NCI-H1930 (cell line): ENCODE measurements around the gene PRKCZ.
A peak's percentile ranks its signal among the peaks of the same experiment; 100 is the strongest.

ENCODE experiments used
- DNase-seq, 2 experiments: peaks; one replicate each; lab custom pipeline; 2025; lab: John Stamatoyannopoulos, UW

Gene PRKCZ

DNA sequence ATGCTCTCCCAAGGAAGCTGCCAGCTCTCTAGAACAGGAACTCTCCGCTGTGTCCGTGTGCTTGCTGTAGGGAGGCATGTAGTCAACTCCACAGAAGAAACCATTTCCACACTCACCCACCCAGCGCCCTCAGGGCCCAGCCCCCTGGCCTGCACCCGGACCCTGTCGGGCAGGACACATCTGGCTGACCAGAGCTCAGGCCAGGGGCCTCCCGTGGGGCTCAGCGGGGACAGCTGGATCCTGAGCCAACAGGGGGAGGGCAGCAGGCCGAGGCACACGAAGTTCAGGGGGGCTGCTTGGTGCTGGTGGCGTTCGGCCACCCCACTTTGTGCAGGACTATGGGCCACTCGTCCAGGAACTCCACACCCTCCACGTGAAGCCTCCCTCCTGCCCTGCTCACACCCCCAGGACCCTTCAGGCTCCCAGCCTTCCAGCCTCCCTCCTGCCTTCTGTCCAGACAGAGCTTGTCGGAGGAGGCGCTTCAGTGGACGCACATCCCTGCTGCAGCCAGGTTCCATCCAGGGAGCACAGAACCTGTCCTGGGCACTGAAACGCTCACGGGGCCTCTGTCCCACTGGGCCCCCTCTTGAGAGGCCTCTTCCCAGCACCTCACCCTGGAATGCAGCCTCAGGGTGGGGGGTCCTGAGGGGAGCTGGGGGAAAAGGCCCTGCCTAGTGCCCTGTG, 159.3 kb downstream of the PRKCZ start:
- DNase-seq, result no peak

DNA sequence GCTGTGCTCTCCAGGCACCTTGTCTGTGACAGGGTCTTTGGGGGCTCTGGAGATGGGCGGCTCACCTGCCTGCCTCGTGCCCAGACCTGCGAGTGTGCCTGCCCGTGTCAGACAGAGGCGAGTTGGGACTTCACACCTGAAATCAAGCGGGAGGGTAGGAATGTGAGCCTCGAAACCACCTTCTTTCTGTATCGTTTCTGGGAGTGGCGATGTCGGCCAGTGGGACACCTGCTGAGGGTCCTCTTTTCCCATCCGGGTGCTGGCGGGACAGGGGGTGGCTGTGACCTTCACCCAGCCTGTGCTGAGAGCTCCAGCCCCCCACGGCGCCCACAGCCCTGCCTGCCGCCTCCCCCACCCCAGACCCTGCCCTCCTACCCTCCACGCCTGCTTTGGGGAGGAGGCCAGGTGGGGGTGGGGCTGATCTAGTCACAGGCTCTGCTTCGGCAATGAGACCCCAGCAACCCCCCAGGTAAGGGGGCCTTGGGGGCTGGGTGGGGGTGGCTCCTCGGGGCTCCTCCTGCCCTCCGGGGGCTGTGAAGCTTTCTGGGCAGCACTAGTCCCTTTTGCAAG, 160.0 kb downstream of the PRKCZ start:
- no peak for DNase-seq

DNA sequence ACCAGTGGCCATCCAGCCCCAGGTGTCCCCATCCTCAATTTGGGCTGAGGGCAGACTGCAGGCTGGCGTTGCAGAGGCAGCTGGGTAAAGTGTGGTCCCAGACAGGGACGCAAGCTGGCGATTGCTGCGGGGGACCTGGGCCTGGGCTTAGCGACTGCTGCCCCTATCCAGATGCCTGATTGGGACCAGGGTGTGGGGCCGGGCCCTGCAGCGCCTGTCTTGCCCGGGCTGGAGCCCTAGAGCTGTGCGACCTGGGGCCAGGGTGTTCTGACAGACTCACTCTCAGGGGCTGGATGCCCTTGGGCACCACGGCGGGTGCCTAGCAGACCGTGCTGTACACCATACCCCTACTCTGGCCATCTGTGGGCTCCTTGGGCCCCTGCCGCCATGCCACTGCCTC, 160.6 kb downstream of the PRKCZ start:
- no peak for DNase-seq

DNA sequence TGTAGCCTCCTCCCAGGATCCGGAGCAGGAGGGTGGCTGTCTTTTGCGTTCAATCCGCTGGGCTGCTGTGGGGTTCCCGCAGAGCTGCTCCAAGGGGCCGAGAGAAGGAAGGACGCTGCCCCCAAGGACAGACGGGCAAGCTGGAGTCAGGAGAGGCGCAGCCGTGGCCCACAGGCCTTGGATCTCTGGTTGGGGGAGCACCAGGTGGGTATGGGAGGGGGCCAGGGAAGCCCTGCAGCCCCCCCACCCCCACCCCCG, 162.0 kb downstream of the PRKCZ start:
- no peak for DNase-seq

DNA sequence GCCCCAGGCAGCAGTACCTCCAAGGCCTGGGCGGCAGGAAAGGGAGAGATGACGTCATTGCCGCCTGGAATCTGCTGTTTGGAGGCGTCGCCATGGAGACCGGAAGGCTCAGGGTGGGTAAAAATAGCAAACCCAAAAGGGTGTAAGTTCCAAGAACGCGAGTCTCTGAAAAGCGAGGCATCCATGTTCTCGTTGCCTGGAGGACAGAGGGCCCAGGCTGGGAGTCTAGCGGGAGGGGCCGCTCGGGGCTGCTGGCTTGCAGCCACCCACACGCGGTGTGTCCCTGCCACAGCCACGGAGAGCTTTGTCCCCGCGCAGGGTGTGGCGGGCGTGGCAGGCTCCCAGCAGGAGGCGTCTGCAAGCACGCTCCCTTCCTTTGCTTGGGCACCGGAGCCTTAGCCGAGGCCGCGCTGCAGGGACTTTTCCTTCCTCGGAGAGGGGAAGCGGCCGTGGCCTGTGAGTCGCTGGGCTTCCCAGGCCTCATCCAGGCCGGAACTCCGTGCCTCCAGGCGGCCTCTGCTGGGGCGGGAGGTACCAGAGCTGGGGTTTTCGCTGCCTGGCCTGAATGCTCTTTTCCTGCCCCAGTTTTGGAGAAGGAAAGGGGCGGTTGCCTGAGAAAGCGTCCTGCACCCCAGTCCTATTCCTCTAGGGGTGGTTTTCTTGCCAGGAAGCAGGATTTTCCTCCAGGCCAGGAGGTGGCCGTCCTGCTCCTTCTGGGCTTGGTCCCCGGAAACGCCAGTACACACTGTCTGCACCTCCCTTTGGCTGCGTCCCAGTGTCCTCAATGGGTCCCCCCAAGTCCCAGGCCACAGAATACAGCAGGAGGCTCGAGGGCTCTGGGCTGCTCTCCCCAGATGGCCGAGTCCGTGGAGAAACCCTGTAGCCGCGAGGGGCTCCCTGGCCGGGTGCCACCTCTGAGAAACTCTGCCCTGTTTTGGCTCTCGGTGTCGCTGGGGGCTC, 162.6 kb downstream of the PRKCZ start:
- no peak for DNase-seq

DNA sequence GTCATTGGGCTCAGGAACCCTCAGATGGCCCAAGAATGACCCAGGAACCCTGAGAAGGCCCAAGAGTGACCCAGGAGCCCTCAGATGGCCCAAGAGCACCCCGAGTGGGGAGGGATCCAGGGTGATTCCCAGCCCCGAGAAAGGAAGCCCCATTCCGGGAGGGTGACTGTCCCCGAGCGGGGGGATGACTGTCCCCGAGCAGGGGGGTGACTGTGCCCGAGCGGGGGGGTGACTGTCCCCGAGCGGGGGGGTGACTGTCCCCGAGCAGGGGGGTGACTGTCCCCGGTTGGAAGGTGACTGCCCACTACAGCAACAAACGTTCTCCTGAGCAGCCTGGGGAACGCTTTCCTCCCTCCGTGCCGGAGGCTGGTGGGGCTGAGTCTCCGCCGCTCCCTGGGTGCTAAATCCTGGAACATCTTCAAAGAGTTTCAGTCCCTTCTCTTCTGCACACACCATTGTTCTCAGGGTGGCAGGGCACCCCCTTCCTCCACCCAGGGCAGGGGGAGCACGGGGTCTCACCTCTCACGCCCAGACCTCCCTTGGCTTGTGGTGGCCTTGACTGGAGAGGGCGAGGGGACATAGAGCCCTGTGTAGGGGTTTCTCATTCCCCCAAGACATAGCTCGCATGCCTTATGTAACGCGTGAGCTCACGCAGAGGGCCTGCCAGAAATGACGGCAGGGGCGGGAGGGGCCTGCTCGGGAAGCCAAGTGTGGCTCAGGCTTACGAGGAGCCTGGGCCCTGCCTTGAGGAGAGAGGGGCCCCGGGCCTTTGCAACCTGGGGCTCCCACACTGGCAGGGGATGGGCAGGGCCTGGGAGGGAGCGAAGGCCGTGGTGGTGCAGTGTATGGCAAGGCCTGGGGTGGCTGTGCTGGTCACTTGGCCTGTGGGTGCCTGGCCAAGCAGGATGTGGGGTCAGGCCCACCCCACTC, 163.6 kb downstream of the PRKCZ start:
- DNase-seq, result no peak

DNA sequence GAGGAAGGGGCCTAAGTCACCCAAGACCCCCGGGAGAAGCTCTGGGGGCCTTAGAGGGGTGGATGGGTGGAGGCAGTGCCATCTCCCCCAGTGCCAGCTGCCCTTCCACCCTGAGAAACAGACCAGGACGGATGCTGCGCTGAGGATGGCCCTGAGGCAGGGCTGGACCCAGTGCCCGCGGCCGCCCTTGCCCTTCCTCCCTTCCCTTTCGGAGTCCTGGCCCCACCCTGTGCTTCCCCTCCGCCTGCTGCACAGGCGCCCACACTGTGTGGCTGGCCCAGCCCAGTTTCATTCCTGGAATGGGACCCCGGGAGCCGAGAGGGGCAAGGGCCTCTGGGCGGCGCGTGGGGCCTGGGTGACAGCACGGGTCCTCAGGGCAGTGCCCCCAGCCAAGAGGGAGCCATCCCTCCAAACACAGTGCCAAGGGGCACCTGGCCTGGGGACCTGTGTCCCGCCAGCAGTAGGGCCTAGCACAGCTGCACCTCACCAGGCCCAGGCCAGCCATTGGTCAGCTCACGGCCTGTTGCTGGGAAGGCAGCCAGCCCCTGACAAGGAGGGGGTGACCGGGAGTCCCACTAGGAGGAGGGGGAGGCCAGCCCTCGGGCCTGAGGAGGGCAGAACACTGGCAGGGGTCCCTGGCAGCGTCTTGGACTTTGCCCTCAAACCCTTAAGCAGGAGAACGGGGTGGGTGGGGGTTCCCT, 164.5 kb downstream of the PRKCZ start:
- DNase-seq, result no peak

DNA sequence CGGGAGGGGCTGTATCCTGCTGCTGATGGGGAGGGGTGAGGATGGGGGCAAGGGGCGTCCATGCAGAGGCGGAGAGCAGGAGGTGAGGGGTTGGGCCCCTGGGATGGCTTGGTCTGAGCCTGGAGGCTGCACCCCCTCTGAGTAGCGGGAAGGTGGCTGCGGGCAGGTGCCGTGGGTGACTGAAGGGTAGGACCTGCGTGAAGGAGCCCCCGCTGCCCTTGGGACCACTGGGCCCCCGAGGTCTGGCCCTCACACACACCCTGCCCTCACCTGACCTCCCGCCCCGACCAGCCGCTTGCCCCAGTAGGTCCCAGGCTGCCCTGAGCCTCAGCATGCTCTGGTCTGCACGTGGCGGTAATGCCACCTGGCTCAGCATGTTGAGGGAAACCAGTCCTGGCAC, 165.1 kb downstream of the PRKCZ start:
- no peak for DNase-seq

DNA sequence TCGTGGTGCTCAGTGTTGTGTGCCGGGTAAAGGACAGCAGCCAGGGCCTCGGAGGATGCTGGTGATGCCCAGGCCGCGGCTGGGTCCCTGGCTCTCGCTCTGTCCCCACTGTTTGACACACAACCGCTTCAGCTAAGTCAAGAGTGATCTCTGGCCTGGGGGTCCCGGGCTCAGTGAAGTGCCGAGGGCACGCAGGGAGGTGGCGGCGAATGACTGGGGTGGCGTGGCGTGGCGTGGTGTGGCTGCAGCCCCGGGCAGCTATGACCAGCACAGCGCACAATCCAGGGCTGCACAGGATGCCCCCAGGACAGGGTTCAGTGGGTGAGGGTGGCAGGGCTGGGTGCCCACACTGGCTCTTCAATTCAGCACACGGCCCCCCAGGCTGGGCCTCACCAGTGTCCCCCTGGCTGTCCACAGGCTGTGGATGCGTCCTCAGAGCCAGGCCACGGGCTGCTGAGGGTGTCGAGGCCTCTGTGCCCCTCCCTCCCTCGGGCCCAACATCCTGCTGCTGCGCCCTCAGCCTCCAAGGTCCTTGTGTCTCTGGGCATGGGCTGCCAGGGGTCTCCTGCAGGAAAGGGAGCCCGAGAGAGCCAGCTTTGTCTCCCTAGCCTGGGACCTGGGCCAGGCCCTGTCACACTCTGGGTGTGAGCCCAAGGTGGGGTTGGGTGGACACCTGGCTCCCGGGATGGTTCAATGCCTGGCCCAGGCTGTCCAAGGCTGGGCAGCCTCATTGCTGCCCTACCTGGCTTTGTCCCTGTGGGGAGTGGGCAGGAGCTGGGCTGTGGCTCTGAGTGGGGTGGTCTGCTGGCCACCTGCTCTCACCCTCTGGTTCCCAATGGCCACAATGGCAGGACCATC, 165.9 kb downstream of the PRKCZ start:
- no peak for DNase-seq

DNA sequence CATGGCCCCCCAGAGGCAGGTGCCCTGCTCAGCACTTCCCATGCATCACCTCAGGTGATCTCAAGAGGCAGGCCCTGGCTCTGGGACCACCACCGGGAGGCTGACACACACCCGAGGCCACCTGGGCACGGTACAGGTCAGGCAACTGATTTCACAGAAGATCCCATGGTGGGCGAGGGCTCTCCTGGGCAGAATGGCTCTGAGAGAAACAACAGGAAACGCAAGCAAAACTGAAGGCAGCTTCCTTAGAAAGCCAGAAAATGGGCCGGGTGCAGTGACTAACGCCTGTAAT, 166.5 kb downstream of the PRKCZ start:
- DNase-seq, result no peak

DNA sequence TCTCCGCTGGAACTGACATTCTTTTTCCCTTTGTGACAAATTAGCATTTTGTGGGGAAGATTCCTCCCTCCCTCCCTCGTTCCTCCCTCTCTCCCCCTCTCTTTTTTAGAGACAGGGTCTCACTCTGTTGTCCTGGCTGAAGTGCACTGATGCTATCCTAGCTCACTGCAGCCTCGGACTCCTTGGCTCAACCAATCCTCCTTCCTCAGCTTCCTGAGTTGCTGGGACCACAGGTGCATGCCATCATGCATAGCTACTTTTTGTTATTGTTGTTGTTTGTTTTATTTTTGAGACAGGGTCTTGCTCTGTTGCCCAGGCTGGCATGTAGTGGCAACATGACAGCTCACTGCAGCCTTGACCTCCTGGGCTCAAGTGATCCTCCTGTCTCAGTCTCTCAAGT, 171.1 kb downstream of the PRKCZ start:
- no peak for DNase-seq

DNA sequence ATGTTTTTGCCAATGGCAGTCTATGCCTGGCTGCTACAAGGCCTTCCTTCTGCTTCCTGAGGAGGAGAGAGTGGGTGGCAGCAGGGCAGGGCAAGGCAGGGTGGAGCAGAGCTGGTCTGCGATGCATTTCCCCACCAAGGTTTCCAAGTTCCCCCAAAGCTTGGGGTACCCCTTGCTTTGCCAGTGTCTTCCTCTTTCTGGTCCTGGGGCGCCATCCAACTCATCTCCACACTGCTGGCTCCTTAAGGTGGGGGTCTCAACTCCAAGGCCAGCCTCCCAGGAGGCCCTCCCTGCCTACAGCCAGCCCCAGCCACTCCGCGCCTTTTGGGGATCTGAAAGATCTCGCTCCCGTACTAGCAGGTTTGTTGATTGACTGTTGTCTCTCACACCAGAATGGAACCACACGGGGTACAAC, 174.0 kb downstream of the PRKCZ start:
- no peak for DNase-seq

DNA sequence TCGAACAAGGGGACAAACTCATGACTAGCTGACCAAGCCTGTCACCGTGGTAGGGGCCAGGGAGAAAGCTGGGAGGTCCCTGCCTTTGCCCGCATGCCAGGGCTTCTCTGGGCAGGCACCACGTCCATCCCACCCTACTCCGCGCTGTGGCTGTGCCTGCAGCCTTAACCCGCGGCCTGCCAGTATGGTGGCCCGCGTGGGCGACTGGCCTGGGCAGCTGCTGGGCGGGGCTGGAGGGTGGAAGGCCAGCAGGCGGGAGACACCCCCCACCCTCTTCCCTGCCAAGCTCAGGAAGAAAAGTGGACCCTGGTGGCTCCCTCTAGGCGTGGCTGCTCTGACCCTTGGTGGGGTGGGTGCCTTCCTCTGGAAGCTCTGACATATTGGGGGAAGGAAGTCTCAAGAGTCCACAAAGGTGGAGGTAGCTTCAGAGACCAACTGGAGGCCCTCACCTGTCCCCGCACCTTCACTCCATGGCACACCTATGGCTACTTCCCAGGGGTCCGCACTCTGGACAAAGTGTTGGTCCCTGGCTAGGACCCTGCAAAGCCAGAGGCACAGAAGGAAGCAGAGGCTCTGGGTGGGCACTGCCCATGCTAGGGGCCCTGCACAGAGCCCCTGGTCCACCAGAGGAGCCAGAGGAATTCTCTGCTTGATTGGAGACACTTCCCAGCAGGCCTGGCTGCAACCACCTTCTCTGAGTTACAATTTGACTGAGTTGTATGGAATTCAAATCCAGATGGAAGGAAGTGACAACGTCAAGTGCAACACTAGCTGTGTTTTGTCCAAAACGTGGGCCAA, 174.6 kb downstream of the PRKCZ start:
- no peak for DNase-seq

DNA sequence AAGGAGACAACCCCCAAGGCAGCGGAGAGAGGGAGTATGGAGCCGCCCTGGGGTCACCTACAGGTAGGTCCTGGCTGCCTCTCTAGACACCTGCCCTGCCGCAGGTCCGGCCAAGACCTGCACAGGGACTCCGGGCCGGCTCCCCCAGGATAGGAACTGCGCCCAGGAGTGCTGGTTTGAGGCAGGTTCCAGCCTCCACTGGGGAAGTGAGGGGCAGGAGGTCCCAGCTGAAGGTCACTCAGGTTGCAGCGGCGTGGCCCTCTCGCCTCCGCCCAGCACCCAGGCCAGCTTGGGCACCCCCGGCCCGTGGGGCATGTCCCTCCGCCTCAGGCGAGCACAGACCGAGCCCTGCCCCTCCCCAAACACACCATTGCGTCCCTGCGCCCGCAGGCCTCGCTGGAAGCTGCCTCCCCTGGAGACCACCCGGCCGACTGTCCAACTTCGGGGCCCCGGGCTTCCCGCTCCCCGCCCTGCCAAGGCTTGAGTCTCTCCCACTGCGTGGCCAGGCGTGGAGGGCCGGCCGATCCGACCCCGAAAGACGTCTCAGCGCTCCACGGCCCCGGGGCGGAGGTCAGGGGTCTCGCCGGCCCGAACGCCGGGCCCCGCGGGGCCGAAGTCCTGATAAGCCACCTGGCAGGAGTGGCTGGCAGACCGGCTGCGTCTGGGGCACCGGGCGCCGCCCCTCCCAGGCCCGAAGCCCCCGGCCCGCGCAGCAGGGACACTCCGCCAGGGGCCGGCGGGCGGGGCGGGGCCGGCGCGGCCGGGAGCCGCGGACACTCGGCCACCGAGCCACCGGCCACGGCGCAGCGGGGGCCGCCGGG, 176.5 kb downstream of the PRKCZ start:
- DNase-seq, result no peak

DNA sequence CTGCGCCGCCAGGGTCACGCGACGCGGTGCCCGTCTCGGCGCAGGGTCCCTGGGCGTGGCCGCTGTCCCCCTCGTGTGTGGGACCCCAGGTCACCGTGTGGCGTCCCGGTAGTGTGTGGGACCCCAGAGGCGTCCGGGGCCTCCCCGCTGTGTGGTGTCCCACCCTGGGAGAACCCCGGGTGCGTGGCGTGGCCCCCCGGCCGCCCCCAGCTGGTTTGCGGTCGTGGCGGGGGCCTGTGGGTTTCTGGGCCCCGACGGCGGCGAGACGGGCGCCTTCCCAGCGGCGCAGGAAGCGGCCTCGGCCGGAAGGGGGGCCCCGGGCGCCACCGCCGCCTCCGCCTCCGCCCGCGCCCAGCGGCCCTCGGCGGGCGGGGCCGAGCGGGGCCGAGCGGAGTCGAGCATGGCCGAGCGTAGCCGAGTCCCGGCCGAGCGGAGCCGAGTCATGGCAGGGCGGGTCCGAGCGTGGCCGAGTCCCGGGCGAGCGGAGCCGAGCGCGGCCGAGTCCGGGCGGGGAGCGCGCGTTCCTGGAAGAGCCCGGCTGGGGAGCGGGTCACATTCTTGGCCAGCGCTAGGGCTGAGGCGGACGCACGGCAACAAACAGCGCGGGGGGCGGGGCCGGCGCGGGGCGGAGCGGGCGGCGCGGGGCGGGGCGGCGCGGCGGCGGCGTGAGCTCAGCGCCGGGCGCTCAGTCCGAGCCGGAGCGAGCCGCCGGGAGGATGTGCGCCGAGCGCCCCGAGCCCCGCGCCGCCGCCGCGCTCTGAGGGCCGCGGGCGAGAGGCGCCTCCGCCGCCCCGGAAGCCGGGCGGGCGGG, 177.3 kb downstream of the PRKCZ start:
- DNase-seq, result peak; percentile 93 to 95

DNA sequence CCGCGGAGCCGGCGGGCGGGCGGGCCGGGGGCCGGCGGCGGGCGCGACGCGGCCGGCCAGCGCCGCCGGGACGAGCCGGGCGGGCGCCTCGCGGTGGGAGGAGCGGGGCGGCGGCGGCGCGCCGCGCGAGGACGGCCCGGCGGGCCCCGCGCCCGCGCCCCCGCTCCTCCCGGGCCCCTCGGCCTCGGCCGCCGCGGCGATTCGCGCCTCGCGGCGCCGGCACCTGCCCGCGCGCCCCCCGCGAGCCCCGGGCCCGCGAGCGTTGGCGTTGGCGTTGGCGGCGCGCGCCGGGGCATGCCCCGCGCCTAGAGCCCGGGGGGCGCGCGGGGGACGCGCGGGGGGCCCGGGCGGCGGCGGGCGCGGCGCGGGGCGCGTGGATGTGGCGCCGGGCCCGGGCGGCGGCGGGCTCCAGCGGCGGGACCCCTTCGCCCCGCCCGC, 178.0 kb downstream of the PRKCZ start, which contains the start of gene SKI:
SKI (plus strand) TSS at position 163 of the 438 bp plus-strand sequence. CDS start 448 bp downstream, outside the sequence.
- DNase-seq, result no peak

DNA sequence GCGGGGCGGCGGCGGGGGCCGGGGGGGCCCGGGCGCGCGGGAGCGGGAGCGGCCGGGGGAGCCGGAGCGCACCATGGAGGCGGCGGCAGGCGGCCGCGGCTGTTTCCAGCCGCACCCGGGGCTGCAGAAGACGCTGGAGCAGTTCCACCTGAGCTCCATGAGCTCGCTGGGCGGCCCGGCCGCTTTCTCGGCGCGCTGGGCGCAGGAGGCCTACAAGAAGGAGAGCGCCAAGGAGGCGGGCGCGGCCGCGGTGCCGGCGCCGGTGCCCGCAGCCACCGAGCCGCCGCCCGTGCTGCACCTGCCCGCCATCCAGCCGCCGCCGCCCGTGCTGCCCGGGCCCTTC, 178.5 kb downstream of the PRKCZ start:
- DNase-seq, result no peak
